ENCODE data around the gene LCT.
"Not testable (repeated sequence)": the region's sequence is repeated elsewhere in the genome, so short reads cannot be mapped to it uniquely, and the experiment has no call there.

Gene LCT

DNA sequence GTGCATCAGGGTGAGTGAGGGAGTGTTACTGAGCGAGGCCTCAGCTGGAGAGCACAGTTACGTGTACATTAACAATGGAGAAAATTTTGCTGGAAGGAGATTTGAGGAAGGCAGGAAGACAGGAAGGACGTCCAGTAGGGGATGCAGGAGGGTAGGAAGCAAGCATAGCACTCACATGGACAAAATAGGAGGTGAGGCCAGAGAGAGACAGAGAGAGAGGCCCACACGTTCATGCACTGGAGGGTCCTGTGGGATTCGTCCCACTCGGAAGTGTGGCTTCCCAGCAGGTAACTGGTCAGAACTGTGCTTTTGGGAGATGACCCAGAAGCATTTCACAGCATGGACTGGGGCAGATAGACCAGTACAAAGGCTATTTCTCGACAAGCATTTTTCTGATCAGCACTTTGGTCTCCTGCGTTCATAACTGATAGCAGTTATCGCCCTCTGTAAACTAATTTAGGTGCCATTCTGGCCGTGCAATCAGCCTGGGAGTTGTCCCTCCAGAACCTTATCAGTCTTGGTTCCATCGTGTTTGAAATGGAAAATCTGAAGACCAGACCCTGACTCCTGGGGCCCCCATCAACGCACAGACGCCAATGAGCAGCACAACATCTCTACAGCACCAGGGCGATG, 5.7 kb downstream of the LCT start:
- no peak for DNase-seq

DNA sequence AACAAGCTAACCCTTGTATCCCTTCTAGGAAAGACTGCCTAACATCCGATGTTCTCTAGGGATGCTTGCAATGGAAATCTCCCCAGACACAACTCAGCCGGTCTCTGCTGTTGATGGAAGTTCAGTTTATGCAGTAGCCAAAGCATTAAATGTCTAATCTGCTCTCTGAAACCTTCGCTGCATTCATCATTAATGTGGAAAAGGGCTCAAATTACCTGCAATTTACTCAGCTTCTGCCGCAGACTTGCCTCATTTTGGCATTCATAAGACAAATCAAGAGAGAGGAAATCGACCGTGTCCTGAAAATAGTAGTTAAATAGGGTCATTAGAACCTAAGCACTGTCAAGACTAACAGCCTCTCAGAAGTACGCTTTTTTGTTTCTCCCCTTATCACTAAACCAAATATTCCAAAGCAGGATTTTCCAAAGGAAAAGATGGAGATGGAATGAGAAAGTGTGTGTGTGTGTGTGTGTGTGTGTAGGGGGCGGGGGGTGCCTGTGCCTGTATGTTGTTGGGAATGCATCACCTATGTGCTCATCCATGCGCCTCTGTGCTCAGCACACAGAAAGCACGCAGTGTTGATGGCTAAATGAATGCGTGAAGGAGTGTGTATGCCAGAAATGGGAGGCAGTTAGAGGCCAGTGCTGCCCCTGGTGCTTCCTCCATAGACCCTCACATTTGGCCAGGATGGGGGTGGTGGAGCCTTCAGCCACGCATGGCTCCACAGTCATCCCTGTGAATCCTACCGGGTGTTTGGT, 7.4 kb downstream of the LCT start:
- DNase-seq = no peak

DNA sequence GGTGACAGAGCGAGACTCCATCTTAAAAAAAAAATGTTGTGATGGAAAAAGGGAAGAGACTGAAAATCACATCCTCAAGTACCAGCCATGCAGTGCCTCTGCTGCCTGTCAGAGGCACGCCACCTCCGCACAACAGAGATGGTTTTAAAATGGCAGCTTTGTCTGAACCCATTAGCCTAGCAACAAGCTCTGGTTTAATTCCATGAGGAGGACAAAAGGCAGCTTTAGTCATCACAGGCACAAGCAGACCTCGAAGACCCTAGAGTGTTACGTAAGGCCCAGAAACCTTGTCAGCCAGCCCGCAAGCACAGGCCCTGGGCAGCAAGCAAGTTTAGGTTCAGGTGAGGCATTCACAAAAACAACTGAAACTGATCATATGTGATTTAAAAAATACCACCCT, 10.4 kb downstream of the LCT start:
- no peak for DNase-seq

DNA sequence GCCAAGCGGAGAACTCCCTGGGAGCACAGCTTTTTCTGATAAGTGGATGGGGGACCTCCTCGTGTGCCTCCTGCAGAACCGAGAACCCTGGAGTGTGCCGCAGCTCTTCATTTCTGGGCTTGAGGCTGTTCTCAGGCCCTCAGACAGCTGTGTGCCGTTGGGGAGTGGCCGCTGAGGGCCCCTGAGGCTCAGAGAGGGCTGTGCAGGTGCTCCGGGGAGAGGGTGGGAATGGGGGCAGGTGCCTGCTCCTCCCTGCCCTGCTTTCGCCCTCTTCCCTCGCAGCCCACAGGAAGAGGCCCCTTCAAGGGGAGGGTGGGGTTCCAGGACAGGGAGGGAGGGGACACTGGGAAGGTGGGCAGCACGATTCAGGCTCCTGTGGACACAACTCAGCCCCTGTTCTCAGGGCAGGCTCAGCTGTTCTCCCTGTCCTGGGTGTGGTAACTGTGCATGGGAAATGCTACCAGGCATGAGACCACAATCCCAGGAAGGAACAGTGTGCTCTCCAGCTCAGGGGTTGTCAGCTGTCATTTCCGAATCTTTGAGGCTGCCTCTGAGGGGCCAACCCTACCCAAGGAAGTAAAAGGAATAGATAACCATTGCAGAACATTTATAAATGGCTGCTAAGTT, 11.3 kb downstream of the LCT start:
- no peak for DNase-seq

DNA sequence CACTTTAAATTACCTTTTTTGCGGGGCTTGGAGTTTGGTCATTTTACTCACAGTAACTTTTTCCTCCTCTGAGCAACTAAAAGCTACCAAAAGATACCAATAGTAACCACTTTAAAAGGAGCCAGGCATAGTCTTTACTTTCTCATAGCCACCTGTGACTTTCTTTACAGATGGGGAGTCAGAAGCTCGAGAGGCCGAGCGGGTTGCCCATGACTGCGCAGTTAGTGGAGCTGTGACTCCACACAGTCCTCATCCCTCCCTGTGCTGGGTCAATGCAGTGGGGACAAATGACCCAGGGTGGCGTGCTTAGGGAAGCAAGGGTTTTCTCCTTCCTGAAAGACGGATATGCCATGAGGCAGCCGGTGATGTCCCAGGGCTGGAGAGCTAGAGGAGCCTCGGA, 11.9 kb downstream of the LCT start:
- DNase-seq = no peak

DNA sequence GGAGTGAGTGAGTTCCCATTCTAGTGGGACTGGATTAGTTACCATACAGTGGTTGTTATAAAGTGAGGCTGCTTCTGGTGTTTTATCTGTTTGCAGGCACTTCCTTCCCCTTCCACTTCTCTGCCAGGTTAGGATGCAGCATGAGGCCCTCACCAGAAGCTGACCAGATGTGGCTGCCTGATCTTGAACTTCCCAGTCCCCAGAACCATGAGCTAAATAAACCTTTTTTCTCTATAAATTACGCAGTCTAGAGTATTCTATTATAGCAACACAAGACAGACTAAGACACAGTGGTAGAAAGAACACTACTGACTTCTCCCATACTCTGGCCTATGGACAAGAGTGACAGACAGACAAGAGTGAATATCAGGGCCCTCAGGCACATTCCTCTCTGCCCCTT, 14.1 kb downstream of the LCT start:
- DNase-seq = no peak

DNA sequence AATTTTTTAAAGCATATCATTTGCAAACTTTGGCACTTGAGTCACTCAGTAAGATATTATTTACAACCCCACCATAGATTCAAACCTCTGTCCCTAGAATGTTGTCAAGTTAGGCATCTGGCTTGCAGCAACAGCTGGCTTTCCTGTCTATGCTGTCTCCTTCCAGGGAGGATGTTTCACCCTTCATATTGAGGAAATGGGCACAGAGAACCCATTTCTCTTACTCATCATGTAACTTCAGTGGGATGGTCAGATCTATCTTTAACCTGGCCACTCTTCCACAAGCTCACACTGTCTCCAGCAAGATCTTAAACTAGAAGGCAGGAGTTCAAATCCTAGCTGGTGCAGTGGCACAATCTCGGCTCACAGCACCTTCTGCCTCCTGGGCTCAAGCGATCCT, 15.8 kb downstream of the LCT start:
- no peak for DNase-seq

DNA sequence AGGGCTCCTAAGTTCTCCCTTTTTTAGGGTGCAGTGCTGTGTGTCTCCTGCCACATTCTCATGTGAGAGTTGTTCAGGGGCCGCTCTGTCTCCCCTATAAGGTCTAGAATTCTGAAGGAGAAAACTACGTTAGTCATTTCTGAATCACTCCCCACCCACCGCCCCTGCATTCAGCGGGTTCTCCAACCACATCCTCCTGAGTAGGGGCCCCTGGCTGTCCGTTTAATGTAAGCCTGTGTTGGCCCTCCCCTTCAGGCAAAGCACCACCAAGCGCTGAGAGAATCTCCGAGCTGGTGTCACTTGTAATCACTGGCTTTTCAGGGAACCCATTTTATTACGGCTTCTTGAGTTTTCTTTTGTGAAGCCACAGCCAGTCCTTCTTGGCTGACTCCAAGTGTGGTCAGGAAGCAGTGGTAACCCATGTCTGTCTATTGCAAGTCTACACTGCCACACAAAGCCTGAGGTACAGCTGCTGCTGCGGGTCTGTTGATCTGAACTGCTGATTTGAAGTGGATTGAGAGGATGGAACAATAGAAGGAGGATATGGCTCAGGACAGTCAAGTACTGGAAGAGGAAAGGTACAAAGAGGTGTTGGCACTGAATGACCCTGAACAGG, 16.9 kb downstream of the LCT start:
- DNase-seq = no peak

DNA sequence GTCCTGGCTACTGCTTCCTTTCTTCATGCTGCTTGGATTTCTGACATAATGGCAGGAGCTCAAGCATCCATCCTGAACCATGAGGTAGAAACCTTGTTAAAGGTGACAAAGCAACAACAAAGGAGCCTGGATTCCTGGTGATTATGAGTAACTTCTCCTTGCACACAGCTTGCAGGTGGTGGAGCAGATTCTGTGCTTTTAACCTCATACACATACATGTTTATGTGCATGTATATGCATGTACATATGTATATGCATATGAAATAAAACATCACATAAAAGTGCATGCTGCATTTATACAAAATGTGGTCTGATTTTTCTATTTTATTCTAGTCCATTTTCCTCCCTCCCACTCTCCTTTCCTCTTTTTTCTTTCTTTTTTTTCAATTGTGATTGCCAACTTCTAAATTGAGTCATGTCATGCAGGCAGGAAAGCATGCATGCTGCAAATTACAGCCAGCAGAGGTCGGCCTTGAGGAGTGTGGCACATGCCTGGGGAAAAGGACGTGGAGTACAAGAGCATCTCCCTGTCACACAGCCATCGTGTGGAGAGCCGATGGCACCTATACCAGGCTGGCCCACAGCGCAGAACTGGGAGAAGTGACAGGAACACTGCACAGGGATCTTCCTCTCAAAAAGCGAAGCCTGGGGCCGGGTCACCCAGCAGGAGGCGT, 17.9 kb downstream of the LCT start:
- DNase-seq = no peak

DNA sequence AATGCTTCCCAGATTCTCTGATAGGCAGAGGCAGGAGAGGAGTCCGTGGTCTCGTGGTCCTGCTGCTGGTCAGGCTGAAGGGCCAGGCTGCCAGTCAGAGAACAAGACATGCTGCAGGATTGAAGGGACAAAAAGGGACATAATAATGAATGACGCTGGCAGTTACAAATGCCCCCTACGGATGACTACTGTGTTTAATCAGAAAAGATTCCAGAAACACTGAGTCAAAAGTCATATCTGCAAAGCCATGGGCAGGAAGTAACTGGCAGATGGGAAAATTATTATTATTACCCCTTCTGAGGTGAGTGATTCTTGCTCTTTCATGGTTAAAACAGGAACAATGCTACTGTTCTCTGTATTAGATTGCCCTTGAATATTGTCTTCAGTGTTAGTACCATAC, 19.0 kb downstream of the LCT start:
- no peak for DNase-seq

DNA sequence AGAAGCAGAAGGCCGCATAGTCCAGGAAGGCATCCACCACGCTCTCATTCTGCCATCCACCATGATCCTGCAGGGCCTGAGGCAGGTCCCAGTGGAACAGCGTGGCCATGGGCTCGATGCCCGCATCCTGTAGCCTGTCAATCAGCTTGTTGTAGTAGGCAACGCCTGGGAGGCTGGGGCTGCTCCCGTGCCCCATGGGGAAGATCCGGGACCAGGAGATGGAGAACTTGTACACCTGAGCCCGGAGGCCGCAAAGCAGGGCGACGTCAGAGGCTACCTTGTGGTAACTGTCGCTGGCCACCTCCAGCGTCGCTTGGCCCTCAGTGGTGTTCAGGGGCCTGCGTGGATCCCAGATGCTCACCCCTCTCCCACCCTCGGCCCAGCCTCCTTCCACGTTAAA, 19.5 kb downstream of the LCT start:
- no peak for DNase-seq

DNA sequence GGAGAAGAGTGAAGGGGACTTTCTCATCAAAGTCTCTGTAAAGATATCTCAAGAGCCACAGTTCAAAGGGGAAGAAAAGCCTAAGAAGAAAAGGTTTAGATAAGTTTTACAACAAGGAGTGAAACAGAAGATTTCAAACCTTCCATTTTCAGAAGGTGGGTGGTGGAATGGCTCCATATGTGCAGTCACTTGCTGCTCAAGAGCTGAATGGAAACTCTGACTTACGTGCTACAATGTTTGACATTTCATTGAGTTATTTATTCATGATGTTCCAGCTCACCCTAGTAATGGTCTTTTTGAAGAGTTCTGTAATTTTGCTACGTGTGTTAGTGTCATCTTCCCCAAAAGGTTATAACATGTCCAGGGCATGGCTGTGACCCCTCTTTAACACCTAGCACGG, 21.7 kb downstream of the LCT start:
- DNase-seq = no peak

DNA sequence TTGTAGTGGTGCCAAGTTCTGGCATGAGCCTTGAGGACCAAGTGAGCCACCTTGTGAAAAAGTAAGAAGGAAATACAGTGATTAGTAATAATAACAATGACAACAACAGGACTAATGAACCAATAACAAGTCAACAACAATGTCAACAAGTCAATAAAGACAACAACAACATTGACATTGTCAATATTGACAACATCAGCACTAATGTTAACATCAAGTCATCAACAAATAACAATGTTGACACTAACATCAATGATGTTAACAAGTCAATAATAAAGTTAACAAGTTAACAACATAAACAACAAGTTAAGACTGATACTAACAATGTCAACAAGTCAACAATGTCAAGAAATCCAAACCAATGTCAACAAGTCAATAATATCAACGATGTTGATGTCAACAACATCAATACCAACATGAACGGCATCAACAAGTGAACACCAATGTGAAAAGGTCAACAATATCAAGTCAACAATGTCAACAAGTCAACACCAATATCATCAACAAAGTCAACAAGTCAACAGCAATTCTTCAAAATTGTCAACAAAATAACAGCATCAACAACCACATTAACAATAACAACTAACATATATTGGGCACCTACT, 24.0 kb downstream of the LCT start:
- no peak for DNase-seq

DNA sequence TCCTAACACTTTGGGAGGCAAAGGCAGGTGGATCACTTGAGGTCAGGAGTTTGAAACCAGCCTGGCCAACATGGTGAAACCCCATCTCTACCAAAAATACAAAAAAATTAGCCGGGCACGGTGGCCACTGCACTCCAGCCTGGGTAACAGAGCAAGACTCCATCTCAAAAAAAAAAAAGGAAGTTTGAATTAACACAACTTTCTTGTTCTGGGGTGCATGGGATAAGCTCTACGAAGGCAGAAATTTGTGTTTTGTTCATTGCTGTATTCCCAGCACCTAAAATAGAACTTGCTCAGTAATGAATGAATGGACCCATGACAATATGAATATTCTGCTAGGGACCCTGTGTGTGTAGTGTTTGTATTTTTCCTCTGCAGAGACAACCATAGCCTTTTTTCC, 29.1 kb downstream of the LCT start:
- DNase-seq = not testable (repeated sequence)

DNA sequence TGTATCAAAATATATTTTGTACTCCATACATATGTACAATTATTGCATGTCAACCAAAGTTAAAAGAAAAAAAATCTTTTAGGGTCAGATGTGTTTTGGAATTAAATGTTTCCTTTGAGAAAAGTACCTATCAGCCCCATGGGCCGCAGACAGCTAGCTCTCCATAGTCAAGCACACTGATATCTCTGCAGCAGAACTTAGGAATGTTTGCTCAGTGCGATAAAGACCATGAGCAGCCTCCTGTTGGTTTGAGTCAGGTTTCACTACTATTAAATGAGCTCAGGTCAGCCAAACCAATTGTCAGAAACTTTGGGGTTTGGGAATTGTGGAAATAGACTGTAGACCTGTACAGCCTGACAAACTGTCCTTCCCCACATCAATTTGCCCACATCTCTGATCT, 33.7 kb downstream of the LCT start:
- no peak for DNase-seq

DNA sequence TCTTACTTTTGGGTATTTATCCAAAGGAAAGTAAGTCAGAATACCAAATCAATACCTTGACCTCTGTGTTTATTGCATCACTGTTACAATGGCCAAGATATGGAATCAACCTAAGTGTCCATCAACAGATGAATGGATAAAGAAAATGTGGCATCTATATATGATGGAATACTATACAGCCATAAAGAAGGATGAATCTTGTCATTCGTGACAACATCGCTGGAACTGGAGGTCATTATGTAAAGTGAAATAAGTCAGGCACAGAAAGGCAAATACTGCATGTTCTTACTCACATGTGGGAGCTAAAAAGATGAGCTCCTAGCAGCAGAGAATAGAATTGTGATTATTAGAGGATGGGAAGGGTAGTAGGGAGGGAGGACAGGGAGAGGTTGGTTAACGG, 34.6 kb downstream of the LCT start:
- no peak for DNase-seq

DNA sequence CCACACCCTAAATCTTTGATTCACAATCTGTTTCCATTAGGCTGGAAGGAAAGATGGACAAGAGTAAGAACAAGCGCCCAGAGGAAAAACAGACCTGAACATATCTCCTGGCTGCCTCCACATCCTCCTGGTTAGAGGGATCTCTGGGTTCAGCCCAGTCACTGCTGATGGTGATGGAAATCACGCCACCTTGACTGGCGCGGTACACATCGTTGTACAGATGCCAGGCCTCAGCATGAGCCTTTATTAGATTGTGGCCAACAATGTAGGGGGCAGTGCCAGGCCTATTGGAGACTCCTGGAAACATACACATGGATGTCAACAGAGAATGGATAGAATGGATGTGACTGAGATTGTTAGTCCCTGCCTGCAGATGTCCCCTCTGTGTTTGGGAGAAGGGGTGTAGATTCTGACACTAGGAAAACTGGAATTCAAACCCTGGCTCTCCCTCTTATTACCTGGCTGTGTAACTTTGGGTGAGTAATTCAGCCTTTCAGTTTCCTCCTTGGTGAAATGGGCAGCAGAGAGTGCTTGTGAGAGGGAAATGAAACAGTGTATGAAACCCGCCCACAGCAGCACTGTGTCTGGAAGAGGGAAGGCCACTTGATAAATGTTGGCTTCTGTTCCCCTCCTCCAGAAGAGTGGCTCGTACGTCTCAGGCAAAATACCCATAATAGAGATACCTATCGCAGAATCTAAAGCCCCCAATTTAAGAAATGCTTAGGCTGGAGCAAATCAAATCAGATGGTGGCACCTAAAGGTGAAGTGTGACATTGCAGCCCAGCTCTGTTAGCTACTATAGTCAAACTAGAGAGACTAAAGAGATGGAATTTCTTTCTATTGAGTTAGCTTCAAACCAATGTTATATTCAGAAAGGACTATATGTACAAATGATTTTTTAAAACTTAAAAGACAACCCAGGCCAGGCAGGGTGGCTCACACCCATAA, 36.2 kb downstream of the LCT start:
- no peak for DNase-seq

DNA sequence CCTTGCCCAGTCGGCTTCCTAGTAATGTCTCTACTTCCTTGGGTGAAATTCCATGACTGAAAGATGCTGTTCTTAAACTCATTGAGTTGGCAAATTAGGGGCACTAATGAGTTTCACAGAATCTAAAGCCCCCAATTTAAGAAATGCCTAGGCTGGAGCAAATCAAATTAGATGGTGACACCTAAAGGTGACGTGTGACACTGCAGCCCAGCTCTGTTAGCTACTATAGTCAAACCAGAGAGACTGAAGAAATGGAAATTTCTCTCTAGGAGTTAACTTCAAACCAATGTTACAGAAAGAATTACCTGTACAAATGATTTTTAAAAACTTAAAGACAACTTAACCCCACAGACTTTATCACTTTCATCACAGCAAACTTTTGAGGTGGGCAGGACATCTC, 37.2 kb downstream of the LCT start:
- DNase-seq = no peak

DNA sequence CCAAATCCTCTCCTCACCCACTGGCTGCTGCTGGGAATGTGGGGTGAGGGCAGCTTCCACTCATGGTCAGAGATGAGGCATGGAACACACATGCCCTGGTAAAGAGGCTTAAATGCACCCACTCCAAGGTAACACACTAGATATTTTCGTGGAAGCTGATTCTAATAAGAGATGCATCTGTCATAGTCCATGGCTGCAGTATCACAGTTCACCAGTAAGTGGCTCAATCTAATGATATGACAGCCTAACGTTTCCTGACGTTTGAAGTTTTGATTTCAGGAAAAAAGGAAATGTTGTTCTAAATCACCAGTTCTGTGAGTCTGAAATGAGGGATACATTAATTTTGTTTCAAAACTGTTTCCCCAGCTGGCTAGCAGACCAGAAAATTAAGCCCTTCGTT, 38.2 kb downstream of the LCT start:
- no peak for DNase-seq

DNA sequence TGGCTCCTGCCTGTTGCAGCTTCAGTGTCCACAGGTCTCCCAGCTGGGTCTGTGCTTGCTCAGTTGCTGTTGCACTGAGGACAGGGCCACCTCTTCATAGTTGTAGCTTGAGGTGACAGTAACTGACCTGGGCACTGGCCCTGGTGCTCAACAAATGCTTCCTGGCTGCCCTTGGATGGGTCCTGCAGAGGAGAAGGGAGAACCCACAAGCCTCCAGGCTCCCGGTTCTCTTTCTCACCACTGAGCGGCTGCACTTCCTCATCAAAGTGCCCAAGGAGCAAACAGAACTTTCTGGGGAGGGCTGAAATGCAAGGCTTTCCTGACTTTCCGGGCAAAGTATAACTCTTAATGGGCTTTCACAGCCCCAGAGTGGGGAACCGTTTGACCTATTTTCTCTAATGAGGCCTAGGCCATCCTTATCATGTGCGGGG, 38.7 kb downstream of the LCT start:
- no peak for DNase-seq

DNA sequence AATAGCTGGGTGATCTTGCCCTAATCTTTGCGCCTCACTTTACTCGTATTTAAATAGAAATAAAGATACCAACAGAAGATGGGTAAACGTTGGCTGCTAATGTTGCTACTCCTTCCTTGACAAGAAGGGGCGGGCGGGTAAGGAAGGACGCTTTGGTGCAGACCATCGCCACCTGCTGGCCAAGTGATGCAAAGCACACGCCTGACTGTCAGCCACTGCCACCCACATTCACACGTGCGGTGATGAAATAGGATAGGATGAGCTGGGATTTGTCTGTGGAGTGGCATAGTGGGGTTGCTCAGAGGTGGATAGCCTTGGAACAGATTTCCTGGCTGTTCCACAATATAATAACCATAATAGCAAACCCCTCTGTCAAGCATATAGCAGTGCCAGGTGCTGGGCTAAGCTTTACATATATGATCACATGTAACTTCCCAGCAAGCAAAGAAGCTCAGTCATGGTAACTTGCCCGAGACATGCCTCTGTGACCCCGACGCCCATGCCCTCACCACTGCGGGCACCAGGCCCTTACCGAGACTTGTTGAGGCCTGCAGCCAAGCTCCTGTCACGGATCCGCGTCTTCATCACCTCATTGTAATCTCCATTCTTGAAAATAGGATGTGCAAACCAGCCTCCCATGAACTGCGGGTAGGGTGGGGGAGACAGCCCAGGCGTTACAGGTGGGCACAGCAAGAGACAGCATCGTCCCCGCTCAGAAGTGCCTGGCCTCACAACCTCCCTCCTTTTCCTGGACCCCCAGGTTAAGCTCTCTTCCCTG, 39.3 kb downstream of the LCT start:
- DNase-seq = peak; percentile 58
